ENCODE measurements around the gene TSPOAP1.

Gene TSPOAP1

GRCh38 chr17:58338454-58338840 is 9.9 kb upstream of the TSPOAP1 start:
- H3K9ac ChIP-seq (ENCODE audit: low read length): peak overlapping the region; percentile 100
- peak overlapping the region; percentile 99 for H3K4me2 ChIP-seq (ENCODE audit: low read depth, low read length, poor library complexity, severe bottlenecking)
- peaks cover 39% of the 10 kb centered on the region for H3K79me2 ChIP-seq (ENCODE audit: insufficient read depth, low read length)
- TF ChIP-seq EZH2phosphoT487 (conservative IDR thresholded peaks at IDR 0.05; ENCODE audit: low read length) (no peak), CTCF (IDR thresholded peaks at IDR 0.05; ENCODE audit: insufficient read depth, low read length, poor library complexity, severe bottlenecking) (peak; percentile 28)
- peaks cover 87% of the 10 kb centered on the region for H3F3A ChIP-seq (ENCODE audit: insufficient read depth)
- H4K20me1 ChIP-seq (ENCODE audit: low read depth, low read length): no peaks in the 10 kb centered on the region
- peak overlapping the region; percentile 97 for H3K27ac ChIP-seq (ENCODE audit: low read depth, low read length)
- no peaks in the 10 kb centered on the region for H3K36me3 ChIP-seq (ENCODE audit: low read length)
- no peaks in the 10 kb centered on the region for H3K27me3 ChIP-seq (ENCODE audit: low read length)
- no peak overlapping the region for H2AFZ ChIP-seq (ENCODE audit: low read depth, low read length, severe bottlenecking)
- H3K9me2 ChIP-seq (replicated peaks; ENCODE audit: insufficient read depth, low read length): no peaks in the 10 kb centered on the region
- H3K9me3 ChIP-seq (ENCODE audit: insufficient read depth, low read length): no peaks in the 10 kb centered on the region
- H3K4me3 ChIP-seq (ENCODE audit: insufficient read depth, low read length, poor library complexity, severe bottlenecking): peak overlapping the region; percentile 41

- peaks cover 86% of the 10 kb centered on the region for H3F3A ChIP-seq (ENCODE audit: insufficient read depth)
- peaks cover 35% of the 10 kb centered on the region for H3K79me2 ChIP-seq (ENCODE audit: insufficient read depth, low read length)
- no peaks in the 10 kb centered on the region for H4K20me1 ChIP-seq (ENCODE audit: low read depth, low read length)
- peak overlapping the region; percentile 99 for H3K4me2 ChIP-seq (ENCODE audit: low read depth, low read length, poor library complexity, severe bottlenecking)
- peak overlapping the region; percentile 97 for H3K27ac ChIP-seq (ENCODE audit: low read depth, low read length)
- no peaks in the 10 kb centered on the region for H3K36me3 ChIP-seq (ENCODE audit: low read length)
- H3K9ac ChIP-seq (ENCODE audit: low read length): peak overlapping the region; percentile 100
- H3K27me3 ChIP-seq (ENCODE audit: low read length): no peaks in the 10 kb centered on the region
- peak overlapping the region; percentile 53 for H3K4me3 ChIP-seq (ENCODE audit: insufficient read depth, low read length, poor library complexity, severe bottlenecking)
- no peaks in the 10 kb centered on the region for H3K9me2 ChIP-seq (replicated peaks; ENCODE audit: insufficient read depth, low read length)
- H2AFZ ChIP-seq (ENCODE audit: low read depth, low read length, severe bottlenecking): no peak overlapping the region
- TF ChIP-seq EZH2phosphoT487 (conservative IDR thresholded peaks at IDR 0.05; ENCODE audit: low read length) (no peak), CTCF (IDR thresholded peaks at IDR 0.05; ENCODE audit: insufficient read depth, low read length, poor library complexity, severe bottlenecking) (no peak)
- H3K9me3 ChIP-seq (ENCODE audit: insufficient read depth, low read length): no peaks in the 10 kb centered on the region
These were observed 9.2 kb upstream of the TSPOAP1 start for GRCh38 chr17:58337600-58338453.

DNA sequence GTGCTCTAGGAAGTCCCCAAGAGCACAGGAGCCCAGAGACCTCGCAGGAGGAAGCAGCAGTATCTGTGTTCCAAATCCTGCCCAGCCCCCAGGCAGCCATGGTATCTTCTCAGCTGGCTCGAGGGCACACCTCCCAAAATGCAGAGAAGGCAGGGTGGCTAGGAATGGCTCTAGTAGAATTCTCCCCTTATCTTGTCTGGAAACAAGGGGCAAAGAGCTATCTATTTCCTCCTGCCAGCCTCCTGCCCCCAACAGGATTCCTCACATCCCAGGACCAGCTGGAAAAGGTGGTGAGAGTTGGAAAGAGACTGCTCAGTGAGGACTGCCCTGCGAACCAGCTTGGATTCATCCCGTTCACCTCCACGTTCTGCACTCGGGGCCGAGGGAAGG is 8.6 kb upstream of the TSPOAP1 start:
- peaks cover under 1% of the 10 kb centered on the region; the same call in 1 of the 2 replicates for H3K36me3 ChIP-seq (ENCODE audit: low read length)
- peak overlapping the region; percentile 100 for H3K9ac ChIP-seq (ENCODE audit: low read length)
- no peak overlapping the region for H2AFZ ChIP-seq (ENCODE audit: low read depth, low read length, severe bottlenecking)
- H3K4me3 ChIP-seq (ENCODE audit: insufficient read depth, low read length, poor library complexity, severe bottlenecking): peak overlapping the region; percentile 53
- peaks cover 33% of the 10 kb centered on the region for H3K79me2 ChIP-seq (ENCODE audit: insufficient read depth, low read length)
- H3F3A ChIP-seq (ENCODE audit: insufficient read depth): peaks cover 84% of the 10 kb centered on the region
- H3K27ac ChIP-seq (ENCODE audit: low read depth, low read length): peak overlapping the region; percentile 97
- no peaks in the 10 kb centered on the region for H3K9me2 ChIP-seq (replicated peaks; ENCODE audit: insufficient read depth, low read length)
- TF ChIP-seq EZH2phosphoT487 (conservative IDR thresholded peaks at IDR 0.05; ENCODE audit: low read length) (no peak), CTCF (IDR thresholded peaks at IDR 0.05; ENCODE audit: insufficient read depth, low read length, poor library complexity, severe bottlenecking) (no peak)
- H3K27me3 ChIP-seq (ENCODE audit: low read length): no peaks in the 10 kb centered on the region
- no peaks in the 10 kb centered on the region for H3K9me3 ChIP-seq (ENCODE audit: insufficient read depth, low read length)
- H3K4me2 ChIP-seq (ENCODE audit: low read depth, low read length, poor library complexity, severe bottlenecking): peak overlapping the region; percentile 99
- H4K20me1 ChIP-seq (ENCODE audit: low read depth, low read length): no peaks in the 10 kb centered on the region
